Fibroblast of the conjunctiva (primary cell): ENCODE results near the gene CFP.
"Not testable (repeated sequence)": the region's sequence is repeated elsewhere in the genome, so short reads cannot be mapped to it uniquely, and the experiment has no call there.

Experiments used
- DNase-seq: peaks from one replicate; pipeline ENCODE4 v3.0.0-alpha.2; 2010; ENCODE audit warnings: low read depth

Gene CFP

DNA sequence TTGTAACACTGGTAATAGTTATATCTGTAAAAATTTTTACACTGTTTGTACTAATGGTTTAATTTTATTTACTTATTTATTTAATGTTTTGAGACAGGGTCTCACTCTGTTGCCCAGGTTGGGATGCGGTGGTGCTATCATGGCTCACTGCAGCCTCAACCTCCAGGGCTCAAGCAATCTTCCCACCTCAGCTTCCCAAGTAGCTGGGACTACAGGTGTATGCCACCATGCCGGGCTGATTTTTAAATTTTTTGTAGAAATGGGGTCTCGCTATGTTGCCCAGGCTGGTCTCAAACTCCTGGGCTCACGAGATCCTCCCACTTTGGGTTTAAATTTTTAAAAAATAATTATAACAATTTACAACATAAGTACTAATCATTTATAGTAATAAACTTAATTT is 26.6 kb downstream of the CFP start:
- not testable (repeated sequence) for DNase-seq

DNA sequence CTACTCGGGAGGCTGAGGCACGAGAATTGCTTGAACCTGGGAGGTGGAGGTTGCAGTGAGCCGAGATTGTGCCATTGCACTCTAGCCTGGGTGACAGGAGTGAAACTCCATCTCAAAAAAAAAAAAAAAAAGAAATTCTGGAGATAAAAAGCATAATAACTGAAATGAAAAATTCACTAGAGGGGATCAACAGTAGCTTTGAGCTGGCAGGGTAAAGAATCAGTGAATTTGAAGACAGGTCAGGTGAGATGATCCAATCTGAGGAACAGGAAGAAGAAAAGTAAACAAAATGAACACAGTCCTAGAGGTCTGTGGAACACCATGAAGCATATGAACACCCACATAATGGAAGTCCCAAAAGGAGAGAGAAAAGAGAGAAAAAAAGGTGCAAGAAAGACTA is 32.5 kb downstream of the CFP start:
- DNase-seq = no peak

DNA sequence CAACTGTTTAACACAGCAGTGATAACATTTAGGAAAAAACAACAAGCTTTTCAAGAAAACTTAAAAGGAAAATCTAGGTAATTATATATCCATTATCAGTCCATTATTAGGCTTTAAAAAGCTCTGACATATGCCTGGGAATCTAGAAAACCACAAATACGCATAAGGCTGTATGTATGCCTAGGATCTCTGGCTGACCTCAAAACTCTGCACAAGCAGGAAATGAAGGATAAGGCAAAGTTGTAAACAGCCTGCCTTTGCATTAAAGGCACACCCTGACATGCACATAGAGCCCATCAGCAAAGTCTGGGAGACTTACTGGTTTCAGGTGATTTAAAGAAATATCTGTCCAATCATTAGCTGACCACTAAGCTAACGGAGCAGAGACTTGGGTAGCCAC is 33.5 kb downstream of the CFP start:
- no peak for DNase-seq

DNA sequence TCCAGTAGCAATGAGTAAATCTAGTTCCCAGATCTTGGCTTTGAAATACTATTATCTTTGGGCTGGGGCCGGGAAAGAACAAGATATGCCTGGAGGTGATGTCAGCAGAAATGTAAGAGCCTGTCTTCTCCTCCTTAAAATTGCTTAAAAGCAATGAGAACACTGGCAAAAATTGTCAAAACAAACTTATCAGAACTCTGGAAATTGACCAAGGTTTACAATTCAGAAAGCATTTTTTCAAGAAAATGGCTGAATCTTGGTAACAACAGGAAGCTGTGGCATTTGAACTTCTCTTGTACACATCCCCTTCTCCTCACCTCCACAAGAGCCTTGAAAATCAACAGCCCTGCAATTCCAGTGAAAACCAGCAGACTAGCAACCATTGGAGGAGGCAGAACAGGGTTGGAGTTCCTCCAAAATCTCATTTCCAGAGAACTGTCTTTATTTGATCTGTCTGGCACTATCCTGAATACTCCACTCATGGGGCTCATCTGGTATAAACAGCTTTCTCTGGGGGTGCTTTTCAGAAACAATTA is 33.9 kb downstream of the CFP start:
- DNase-seq = peak; percentile 69

DNA sequence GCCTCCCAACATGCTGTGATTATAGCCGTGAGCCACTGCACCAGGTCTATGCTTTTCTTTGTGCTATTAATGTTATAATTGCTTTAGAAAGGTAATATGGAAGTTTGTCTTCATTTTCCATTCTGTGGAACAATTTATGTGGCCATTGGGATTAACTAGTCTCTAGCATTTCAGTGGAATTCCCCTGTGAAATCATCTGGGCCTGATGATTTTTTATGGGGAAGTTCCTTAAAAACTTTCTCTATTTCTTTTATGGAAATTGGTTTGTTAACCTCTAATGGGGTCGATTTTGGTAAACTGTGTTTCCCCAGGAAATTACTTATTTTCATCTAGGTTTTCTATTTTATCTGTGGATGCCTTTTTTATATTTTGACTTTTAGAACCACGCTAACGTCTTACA is 36.2 kb downstream of the CFP start:
- no peak for DNase-seq

DNA sequence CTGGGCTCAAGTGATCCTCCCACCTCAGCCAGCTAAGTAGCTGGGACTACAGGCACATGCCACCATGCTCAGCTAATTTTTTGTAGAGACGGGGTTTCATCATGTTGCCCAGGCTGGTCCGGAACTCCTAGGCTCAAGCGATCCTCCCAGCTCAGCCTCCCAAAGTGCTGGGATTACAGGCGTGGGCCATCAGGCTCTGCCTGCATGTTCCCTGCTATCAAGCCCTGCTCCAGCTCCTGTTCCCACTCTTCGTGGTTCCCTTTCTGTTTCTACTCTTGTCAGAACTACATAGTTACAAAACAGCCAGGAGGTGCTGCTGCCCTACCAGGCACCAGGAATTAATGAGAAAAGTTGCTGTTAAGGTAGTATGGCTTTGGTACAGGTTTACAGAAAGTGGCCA is 38.7 kb downstream of the CFP start:
- DNase-seq = no peak

DNA sequence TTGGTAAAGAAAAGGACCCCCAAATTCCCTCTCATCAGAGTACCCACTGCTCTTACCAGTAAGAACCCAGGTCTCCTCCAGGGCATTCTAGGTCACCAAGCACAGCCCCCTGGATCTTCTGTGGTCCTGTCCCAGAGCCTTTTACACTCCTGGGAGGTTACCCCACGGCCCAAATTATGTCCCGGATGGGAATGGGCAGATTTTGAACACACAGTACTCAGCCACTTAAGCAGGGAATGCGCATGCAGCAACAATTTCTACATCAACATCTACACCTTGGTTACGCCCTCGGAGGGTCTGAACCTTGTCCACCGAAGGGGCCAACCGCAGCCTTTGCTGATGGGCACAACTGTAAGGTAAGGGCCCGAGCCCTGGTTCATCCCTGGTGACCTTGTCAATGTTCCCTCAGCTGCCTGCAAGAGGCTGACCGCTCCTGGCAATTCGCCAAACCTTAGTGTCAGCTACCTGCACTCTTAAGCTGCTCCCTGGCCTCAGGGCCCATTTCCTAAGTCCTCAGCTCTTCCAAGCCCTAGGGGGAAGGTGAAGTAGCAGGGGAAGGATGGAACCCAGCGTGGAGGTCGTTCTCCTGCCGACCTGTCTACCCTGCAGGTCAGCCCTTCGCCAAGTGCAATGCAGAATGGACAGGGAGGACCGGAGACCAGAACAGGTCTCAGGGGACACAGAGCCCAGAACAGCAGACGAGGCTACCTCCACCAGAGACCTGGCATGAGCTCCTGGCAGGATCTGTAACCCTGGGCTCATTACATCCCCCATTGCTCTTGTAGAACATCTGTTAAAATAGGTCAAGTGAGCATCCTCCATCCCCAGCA is 41.6 kb downstream of the CFP start:
- DNase-seq = no peak

DNA sequence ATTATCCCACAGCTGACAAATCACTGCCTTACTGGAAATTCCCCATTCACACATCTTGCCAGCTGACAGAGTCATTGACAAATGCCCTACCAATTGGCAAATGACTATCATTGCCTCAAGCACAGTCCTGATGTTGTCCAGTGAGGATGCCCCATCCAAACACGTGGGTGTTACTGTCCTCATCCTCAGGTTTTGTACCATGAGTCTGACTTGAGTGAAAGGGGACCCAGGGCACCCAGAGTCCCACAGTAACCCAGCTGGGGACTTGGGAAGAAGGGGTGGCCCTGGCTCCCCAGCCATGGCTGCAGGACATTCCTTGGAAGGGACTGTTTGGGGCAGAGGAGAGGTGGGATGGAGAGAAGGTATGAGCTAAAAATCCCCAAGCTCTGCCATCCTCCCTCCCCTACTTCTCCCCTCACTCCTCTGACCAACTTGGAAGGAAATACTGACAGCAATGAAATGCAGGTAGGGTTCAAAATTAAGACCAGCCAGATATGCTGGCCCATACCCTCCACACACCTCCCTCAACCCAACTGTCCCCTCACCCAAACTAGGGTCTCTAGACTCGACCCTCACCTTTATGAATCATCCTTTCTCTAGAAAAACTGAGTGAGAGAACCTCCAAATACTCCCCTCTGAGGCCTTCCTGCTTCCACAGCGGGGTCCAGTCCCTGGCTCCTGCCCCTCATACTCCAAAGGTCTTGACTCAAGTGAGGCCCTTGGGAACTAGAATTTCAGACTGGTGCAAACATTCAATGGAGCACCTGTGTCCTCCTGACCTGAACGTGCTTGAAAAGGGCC is 42.4 kb downstream of the CFP start:
- DNase-seq = no peak

DNA sequence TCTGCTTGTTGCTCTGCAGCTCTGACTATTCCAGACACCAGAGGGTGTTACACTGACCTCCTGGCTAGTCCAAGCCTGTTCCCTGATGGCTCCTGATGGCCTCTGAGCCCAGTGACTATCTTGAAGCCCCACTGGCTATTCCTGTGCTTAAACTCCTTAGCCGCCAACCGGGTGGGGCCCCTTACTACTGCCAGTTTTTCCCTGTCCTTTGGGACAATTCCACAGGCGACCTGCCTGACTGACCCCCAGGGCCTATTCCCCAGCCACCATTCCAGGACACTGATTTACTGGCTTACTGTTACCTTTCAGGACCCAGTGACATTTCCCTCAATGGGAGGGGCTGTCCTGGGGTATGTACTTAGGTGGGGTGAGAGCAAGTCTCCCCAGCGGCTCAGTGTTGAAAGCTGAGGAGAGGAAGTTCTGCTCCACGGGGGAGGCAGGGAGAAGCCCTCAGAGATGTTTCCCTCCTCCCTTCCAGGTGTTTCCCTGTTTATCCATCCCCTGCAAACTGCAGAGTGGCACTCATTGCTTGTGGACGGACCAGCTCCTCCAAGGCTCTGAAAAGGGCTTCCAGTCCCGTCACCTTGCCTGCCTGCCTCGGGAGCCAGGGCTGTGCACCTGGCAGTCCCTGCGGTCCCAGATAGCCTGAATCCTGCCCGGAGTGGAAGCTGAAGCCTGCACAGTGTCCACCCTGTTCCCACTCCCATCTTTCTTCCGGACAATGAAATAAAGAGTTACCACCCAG is 43.5 kb downstream of the CFP start:
- no peak for DNase-seq

DNA sequence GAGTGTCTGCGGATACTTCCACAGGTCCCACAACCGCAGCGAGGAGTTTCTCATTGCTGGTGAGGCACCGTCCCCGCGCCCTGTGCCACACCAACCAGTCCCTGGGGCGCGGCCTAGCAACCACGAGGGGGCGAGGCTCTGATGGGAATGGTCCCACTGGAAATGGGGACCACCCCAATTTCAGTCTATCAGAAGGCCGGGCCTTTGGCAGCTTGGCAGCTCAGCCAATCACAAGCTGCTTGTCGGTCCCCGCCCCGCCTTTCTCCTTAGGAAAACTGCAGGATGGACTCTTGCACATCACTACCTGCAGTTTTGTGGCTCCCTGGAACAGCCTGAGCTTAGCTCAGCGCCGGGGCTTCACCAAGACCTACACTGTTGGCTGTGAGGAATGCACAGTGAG is 44.5 kb downstream of the CFP start:
- DNase-seq = no peak

DNA sequence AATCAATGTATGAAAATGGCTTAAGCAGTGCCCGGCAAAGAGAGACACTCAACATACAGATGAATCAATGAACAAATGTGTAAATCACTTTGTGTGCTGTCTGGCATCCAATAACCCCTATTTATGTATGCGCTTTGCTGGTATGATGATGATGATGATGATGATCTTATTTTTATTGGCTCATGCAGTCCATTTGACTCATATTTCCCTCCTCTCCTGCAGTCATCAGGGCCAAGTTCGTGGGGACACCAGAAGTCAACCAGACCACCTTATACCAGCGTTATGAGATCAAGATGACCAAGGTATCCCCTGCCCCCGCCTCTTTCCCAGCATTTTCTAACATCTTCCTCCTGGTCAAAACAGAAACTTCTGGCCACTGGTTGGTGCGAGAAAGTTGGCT is 45.0 kb downstream of the CFP start:
- no peak for DNase-seq

DNA sequence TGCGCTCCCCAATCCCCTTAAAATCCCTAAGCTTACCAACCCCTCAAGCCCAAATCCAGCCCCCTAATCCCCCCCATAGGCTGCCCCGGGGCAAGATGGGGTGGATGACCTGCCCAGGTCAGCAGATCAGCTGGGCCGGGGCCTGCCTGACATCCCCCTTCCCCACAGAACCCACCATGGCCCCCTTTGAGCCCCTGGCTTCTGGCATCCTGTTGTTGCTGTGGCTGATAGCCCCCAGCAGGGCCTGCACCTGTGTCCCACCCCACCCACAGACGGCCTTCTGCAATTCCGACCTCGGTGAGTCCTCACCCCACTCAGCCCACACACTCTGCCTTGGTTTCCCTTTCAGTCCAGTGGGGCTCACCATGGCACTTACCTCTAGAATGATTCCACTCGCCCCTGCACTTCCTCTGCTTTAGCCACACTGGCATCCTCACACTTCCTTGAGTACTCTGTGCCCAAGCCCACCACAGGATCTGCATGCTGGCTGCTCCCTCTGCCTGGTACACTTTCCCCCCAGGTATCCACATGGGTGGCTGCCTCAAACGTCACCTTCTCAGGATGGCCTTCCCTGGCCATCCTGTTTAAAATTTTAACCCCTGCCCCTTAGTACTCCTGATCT is 46.4 kb downstream of the CFP start:
- no peak for DNase-seq

DNA sequence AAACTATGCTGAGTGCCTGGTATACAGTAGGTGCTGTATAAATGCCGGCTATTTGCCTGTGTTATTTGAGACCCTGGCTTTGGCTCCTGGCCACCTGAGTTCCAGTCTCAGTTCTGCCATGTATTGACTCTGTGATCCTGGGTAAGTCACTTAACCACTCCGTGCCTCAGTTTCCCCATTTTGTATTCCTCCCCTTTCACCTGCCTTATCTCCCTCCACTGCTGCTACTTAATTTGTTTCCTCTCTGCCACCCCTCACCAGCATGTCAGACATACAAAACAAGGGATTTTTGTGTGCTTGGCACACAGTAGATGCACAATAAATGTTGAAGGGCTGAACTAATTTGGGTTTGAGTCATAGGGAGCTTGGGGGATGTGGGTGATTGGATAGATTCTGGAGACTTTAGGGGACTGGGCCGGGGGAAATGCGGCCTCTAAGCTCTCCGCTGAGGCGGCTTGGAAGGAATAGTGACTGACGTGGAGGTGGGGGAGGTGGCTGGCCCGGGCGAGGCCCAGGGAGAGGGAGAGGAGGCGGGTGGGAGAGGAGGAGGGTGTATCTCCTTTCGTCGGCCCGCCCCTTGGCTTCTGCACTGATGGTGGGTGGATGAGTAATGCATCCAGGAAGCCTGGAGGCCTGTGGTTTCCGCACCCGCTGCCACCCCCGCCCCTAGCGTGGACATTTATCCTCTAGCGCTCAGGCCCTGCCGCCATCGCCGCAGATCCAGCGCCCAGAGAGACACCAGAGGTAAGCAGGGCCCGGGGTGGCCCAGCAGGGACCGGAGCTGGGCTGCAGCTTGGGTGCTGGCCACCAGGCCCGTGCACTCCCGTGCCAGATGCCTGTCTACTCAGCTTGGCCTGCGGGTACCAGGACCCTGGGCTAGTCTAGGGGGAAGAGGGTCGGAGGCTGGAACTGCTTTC is 47.7 kb downstream of the CFP start, which contains the start of gene TIMP1:
TSS of gene TIMP1 (plus strand) at position 706 of the 917 bp plus-strand sequence. CDS start 980 bp downstream, outside the sequence.
- DNase-seq = peak; percentile 85

DNA sequence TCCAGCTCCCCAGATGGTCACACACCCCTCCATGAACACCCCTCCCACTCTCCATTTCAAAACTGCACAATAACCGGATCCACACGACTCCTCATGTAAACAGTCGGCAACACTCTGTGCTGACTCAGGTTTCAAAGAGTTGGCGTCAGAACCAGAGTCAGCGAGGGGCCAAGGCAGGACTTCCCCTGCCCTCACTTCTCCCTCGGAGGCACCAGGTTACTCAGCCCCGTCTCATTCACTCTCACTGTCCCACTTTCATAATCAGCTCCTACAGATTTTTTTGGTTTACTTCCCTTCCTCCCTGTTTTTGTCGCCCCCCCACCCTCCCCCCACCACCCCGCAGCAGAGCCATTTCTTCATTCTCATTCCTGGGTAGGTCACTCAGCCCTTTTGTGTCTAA is 50.2 kb downstream of the CFP start:
- no peak for DNase-seq

DNA sequence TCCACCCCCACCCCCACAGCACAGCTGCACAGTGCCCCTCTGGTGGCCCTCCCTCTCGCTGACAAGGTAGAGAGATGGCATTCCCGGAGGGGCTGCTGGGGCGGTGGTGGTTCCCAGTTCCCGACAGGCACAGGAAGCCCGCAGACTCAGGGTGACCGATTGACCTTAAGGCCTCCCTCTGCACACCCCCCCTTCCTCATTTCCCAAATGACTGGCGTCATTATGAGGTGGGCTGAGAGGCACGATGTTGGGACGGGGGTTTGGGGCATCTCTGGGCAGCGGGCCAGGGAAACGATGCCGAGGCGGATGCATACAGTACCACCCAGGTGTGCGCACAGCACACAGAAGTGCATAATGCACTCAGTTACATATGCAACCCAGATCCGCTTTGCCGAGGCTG is 51.0 kb downstream of the CFP start:
- DNase-seq = no peak

DNA sequence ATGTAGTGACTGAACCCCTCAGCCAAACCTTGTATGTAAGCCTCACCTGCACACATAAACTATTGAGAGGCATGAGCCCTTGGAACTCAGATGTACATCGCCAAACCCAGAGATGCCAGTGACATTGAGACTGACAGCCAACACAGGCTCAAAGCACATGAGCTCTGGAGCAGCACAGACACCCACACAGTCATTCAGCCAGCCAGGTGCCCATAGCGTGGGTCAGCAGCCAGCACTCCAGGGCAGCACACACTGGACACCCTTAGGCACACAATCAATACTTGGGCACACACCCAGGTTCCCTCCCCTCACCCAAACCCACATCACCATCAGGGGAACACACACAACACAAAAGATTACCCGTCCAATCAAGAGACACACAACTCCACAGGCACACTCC is 51.8 kb downstream of the CFP start:
- DNase-seq = no peak

DNA sequence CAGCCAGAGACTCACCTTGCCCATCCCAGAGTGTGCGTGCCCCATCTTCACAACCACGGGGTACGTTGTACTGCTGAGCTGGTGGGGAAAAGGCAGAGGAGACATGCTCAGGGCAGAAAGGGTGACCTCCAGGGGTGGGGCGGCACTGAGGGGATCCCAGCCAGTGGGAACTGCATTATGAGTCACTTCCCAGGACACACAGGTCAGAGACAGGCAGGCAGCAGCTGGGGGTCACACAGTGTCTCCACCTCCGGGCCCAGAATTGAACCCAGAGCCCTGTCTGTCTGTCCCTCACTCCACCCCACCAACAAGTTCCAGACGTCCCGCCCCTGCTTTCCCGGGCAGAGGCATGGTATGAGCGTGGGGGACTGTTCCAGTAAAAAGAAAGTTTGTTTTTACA is 52.3 kb downstream of the CFP start:
- DNase-seq = no peak

DNA sequence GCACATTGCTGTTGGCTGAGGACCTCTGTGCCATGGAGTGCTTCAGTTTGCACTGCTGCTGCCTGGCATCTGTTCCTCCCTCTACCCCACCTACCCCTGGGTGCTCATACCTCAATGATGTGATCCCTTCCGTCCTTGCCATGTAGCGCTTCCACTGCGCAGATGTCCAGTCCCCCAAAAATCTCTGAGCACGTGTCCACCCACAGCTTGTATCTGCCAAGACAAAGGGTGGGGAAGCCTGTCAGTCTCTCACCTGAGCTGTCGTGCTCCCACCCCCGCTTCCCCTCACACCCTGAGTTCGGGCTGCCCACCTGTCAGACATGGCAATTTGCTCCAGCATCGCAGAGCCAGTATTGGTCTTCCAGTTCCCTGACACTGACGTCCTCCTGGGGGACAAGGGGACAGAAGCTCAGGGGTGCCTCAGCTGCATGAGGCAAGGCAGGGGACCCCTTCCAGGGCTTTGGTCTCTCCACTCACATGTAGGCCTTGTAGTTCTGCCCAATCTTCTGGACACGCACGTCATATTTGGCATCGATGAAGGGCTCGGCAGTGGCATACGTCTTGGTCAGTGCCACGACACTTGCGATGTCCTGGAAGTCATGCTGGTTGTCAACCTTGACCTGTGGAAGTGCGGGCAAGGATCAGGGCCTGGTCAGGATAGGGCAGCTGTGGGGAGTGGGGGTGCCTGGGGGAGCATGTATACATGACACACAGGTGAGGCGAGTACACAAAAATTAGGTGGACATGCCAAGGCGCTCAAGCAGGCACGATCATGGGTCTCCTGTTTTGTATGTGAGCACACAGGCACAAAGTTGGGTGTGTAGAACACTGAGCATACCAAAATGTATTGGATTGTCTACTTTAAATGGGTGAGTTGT is 53.5 kb downstream of the CFP start:
- DNase-seq = no peak

DNA sequence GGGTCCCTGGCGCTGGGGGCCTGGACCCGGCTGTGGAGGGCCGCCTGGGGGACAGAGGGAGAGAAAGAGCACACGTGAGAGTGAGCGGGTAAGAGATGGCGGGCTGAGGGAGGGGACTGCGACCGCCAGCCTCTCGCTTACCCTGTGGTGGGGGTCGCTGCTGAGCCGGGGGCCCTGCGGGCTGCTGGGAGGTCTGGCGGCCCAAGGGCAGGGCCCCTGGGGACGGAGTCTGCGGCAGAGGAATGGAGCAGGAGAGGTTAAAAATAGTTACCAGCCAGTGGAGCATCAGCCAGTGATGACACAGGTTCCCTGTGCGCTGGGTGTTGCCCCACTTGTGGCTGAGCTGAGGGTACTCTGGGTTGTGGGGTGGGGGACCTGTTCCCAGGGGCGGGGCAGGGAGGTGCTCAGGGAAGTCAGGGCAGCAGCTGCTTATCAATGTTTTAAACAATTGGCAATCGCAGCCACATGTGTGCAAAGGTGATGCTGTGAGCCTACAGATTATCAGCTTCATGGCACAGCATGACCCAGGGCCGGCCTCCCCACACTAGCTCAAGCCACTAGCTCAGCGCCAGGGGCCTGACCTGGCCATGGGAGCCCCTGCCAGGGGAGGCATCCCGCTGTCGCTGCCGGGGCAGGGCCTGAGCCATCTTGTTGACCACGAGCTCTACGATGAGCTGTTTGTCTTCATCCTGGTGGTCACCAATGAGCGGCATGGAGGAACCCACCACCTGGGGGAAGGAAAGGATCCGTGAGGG is 55.0 kb downstream of the CFP start:
- no peak for DNase-seq
